Nephron (organoid): ENCODE results near the gene MGMT.

Source experiments
- H3K27ac Mint-ChIP-seq, 3 experiments: 2 replicates each; pipeline ENCODE4 v1.8.0; 2020; ENCODE audit warnings: mixed read lengths in 3 of 3, mild to moderate bottlenecking in 2 of 3, moderate library complexity in 1 of 3
- H3K27me3 Mint-ChIP-seq: 2 replicates; pipeline ENCODE4 v1.8.0; 2021; ENCODE audit warnings: low read depth, mild to moderate bottlenecking, moderate library complexity, mixed read lengths
- H3K36me3 Mint-ChIP-seq: 2 replicates; pipeline ENCODE4 v1.8.0; 2020; ENCODE audit warnings: low read depth, mixed read lengths
- H3K4me1 Mint-ChIP-seq: 2 replicates; pipeline ENCODE4 v1.8.0; 2020; ENCODE audit warnings: mixed read lengths
- H3K4me3 Mint-ChIP-seq, 3 experiments: 2 replicates each; pipeline ENCODE4 v1.8.0; 2020; ENCODE audit warnings: mild to moderate bottlenecking in 3 of 3, mixed read lengths in 3 of 3, moderate library complexity in 2 of 3
- H3K9me3 Mint-ChIP-seq: 2 replicates; pipeline ENCODE4 v1.8.0; 2020; ENCODE audit warnings: mixed read lengths
- CTCF ChIP-seq, 3 experiments: fragments of 200-600 bp; sonication (generic); IDR thresholded peaks; one replicate each; pipeline ENCODE4 v1.5.0; 2021; ENCODE audit warnings: antibody characterized with exemption in 3 of 3; ENCODE audit not compliant: unreplicated experiment in 3 of 3

Gene MGMT

DNA sequence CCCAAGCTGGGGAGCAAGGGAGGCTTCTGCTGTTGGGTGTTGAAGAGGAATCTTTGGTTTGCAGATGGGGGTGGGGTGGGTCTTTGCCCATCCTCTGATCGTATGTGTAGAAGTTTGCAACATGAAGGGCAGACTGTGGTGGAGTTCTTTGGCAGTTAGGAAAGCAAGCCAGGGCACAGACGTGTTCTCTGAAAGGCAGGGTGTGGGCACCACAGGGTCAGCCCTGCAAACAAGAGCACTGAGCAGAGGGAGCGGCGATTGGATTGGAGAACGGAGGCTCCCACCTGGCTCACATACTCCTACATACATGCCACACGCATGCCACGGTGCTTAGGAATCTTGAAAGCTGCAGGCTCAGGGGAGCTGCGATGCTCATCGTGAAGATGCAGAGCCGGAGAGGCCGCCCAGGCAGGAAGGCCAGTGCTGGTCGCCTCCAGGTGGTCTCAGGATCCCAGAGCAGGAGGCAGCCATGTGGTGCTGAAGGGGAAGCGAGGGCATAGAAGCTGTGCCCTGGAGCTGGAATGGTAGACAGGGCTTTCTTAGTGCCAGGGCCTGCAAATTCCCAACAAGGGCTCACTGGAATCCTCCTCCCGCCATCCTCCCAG lies 149.0 kb downstream of the MGMT start:
- Mint-ChIP-seq H3K36me3 (no peaks in the 10 kb centered on the region), H3K4me1 (no peaks in the 10 kb centered on the region), H3K27me3 (peaks cover 4% of the 10 kb centered on the region), H3K9me3 (peaks cover 3% of the 10 kb centered on the region), H3K27ac (no peak overlapping the region), H3K4me3 (no peak overlapping the region)
- no peak for TF ChIP-seq CTCF (IDR thresholded peaks at IDR 0.05; ENCODE audit: unreplicated experiment in 3 of 3)

DNA sequence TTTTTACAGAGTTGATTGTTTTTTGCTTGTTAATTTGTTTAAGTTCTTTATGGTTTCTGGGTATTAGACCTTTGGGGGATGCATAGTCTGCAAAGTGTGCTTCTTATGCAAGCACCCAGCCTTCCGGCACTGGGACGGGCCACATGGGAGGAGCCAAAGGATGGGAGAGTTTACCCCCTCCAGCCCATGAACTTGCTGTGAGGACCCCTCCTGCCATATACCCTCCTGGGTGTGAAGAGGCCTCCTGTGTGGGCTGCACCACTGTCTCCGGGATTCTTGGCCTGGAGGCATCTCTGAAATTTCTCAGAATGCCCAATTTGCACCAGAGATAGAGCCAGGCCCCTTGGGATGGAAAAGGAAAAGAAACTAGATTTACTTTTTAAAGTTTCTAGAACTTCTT lies 150.7 kb downstream of the MGMT start:
- no peak overlapping the region for H3K27ac Mint-ChIP-seq
- H3K36me3 Mint-ChIP-seq = no peaks in the 10 kb centered on the region
- H3K4me1 Mint-ChIP-seq = peaks cover under 1% of the 10 kb centered on the region
- H3K27me3 Mint-ChIP-seq = peaks cover 4% of the 10 kb centered on the region
- H3K9me3 Mint-ChIP-seq = peaks cover 3% of the 10 kb centered on the region
- no peak for TF ChIP-seq CTCF (IDR thresholded peaks at IDR 0.05; ENCODE audit: unreplicated experiment in 3 of 3)
- no peak overlapping the region for H3K4me3 Mint-ChIP-seq

DNA sequence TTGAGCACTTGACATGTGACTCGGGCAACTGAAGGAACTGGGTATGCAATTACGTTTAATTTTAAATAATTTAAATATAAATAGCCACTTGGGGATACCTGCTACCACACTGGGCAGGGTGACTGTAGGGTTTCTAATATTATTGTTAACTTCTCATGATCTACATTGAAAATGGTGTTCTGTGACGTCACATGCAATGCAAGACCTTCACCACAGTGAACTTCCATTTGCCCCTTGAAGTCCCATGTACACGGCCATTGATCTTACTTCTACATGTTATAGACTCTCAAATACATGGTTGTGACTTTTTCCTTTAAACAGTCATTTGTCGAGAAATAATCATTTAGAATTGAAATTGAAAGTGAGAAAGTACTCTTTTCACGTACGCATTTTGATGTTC lies 154.0 kb downstream of the MGMT start:
- H3K9me3 Mint-ChIP-seq = peaks cover 3% of the 10 kb centered on the region
- H3K4me1 Mint-ChIP-seq = peaks cover 4% of the 10 kb centered on the region
- H3K36me3 Mint-ChIP-seq = no peaks in the 10 kb centered on the region
- no peak for TF ChIP-seq CTCF (IDR thresholded peaks at IDR 0.05; ENCODE audit: unreplicated experiment in 3 of 3)
- no peak overlapping the region for H3K4me3 Mint-ChIP-seq
- no peak overlapping the region for H3K27ac Mint-ChIP-seq
- H3K27me3 Mint-ChIP-seq = peaks cover 4% of the 10 kb centered on the region

DNA sequence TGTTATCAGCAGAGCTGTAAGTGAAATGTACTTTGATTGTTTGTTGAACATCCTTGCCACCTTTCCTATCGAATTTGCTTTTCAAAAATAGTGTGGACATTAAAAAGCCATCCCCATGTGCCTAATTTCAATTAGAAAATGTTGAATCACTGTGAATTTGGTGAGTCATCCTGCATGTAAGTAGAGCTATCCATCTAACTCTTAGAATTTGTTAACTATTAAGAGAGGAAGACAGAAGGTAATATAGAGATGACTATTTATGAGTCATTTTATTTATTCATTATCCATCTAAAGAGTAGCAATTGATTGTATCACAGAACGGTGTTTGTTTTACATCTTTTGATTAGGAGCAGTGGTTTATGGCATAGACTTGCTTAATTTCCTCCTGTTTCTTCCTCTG lies 154.7 kb downstream of the MGMT start:
- Mint-ChIP-seq H3K4me3 (no peak overlapping the region), H3K36me3 (no peaks in the 10 kb centered on the region), H3K4me1 (peaks cover 7% of the 10 kb centered on the region), H3K9me3 (peaks cover 3% of the 10 kb centered on the region), H3K27me3 (peaks cover 7% of the 10 kb centered on the region), H3K27ac (no peak overlapping the region)
- TF ChIP-seq CTCF (IDR thresholded peaks at IDR 0.05; ENCODE audit: unreplicated experiment in 3 of 3) = no peak

- no peaks in the 10 kb centered on the region for H3K36me3 Mint-ChIP-seq
- no peak for TF ChIP-seq CTCF (IDR thresholded peaks at IDR 0.05; ENCODE audit: unreplicated experiment in 3 of 3)
- no peak overlapping the region for H3K4me3 Mint-ChIP-seq
- H3K4me1 Mint-ChIP-seq = peaks cover 13% of the 10 kb centered on the region
- peaks cover 13% of the 10 kb centered on the region for H3K27me3 Mint-ChIP-seq
- no peak overlapping the region for H3K27ac Mint-ChIP-seq
- peaks cover under 1% of the 10 kb centered on the region for H3K9me3 Mint-ChIP-seq
Observed at GRCh38 chr10:129622291-129622690, 155.2 kb downstream of the MGMT start.

- no peaks in the 10 kb centered on the region for H3K9me3 Mint-ChIP-seq
- H3K4me1 Mint-ChIP-seq = peaks cover 17% of the 10 kb centered on the region
- TF ChIP-seq CTCF (IDR thresholded peaks at IDR 0.05; ENCODE audit: unreplicated experiment in 3 of 3) = no peak
- no peak overlapping the region for H3K4me3 Mint-ChIP-seq
- H3K27ac Mint-ChIP-seq = no peak overlapping the region
- peaks cover 16% of the 10 kb centered on the region for H3K27me3 Mint-ChIP-seq
- no peaks in the 10 kb centered on the region for H3K36me3 Mint-ChIP-seq
Observed at GRCh38 chr10:129622736-129623135, 155.7 kb downstream of the MGMT start.
